Measurements from ENCODE around the gene ZFHX3.

The ZFHX3 gene

DNA sequence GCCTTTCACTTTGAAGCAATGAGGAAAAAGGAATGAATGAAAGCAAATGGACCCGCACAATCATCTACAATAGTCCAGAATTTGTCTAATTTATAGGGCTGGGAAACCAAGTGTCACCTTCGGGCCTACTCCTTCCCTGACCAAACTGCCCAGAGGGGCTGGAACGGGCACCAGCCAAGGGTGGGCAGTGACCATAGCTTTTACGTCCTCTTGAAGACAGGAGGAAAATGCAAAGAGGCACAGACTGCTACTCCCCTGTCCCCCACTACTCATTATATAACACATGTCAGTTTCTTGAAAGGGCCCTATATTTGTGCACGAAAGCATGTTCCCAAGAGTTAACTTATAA, 122.3 kb downstream of the ZFHX3 start:
- Histone ChIP-seq H3K9me3 (ENCODE audit: insufficient read depth, low read depth, low read length) (no peaks in the 10 kb centered on the region), H3K27ac (ENCODE audit: low read depth, low read length) (no peak overlapping the region), H3K4me1 (ENCODE audit: insufficient read depth, low read length) (no peaks in the 10 kb centered on the region), H3K4me3 (ENCODE audit: low read length) (no peak overlapping the region), H3K27me3 (ENCODE audit: insufficient read depth, low read length) (no peaks in the 10 kb centered on the region), H3K9ac (ENCODE audit: low read depth, low read length) (no peak overlapping the region), H3K36me3 (ENCODE audit: insufficient read depth, low read length) (no peaks in the 10 kb centered on the region)
- WGBS = 97% methylated on average over 4 of the region's 5 CpGs

DNA sequence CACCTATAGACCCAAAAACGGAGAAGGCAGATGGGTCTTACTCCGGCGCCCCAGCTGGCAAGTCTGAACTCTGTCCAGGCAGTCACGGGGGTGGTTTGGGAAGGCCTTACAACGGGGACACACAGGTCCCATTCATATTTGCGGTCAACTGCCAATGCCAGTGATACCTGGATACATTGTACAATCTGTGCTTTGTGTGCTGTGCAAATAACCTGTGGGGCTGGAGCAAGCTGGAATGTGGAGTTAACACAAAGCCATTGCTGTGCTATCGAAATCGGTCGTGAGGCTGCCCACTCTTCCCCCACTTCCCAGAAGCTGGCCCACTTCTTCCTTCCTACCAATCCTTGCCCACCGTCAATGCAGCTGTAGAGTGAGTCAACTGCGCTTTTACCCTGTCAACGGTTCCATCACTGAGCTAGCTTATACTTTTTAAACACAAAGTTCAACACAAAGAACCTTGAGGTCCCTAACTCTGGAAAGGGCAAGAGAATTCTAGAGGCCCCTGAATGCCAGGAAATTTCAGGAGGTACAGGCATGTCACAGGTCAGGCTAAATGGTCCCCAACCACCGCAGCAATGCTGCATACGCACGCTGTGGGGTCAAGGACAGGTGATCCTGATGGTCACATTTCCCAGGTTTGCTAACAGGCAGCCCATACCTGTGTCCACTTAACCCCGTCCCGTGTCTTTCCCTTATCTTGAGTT, 122.8 kb downstream of the ZFHX3 start:
- no peak overlapping the region for H3K9ac ChIP-seq (ENCODE audit: low read depth, low read length)
- H3K36me3 ChIP-seq (ENCODE audit: insufficient read depth, low read length) = no peaks in the 10 kb centered on the region
- H3K4me1 ChIP-seq (ENCODE audit: insufficient read depth, low read length) = no peaks in the 10 kb centered on the region
- no peaks in the 10 kb centered on the region for H3K9me3 ChIP-seq (ENCODE audit: insufficient read depth, low read depth, low read length)
- H3K27ac ChIP-seq (ENCODE audit: low read depth, low read length) = no peak overlapping the region
- WGBS = 94% methylated on average over 17 of the region's 17 CpGs
- H3K4me3 ChIP-seq (ENCODE audit: low read length) = no peak overlapping the region
- H3K27me3 ChIP-seq (ENCODE audit: insufficient read depth, low read length) = no peaks in the 10 kb centered on the region

DNA sequence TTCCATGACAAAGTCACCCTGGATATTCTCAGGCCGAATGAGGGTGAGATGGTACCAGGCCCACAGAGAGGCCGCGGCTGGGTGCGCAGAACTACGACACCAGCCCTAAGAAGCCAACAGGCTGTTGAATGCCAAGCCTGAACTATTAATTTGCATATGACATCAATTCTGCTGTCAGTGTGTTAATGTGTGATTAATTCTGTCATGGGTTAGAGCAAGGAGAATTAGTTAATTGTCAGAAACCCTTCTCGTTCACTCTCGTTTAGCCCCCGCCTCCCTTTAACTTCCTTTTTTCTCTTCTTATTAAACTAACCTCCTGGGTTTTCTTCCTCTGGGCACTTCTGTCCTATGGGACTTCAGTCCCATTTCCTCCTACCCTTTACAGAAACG, 123.4 kb downstream of the ZFHX3 start:
- WGBS = 96% methylated on average over 9 of the region's 9 CpGs
- Histone ChIP-seq H3K9ac (ENCODE audit: low read depth, low read length) (no peak overlapping the region), H3K27ac (ENCODE audit: low read depth, low read length) (no peak overlapping the region), H3K27me3 (ENCODE audit: insufficient read depth, low read length) (no peaks in the 10 kb centered on the region), H3K4me3 (ENCODE audit: low read length) (no peak overlapping the region), H3K9me3 (ENCODE audit: insufficient read depth, low read depth, low read length) (no peaks in the 10 kb centered on the region), H3K4me1 (ENCODE audit: insufficient read depth, low read length) (no peaks in the 10 kb centered on the region), H3K36me3 (ENCODE audit: insufficient read depth, low read length) (no peaks in the 10 kb centered on the region)

DNA sequence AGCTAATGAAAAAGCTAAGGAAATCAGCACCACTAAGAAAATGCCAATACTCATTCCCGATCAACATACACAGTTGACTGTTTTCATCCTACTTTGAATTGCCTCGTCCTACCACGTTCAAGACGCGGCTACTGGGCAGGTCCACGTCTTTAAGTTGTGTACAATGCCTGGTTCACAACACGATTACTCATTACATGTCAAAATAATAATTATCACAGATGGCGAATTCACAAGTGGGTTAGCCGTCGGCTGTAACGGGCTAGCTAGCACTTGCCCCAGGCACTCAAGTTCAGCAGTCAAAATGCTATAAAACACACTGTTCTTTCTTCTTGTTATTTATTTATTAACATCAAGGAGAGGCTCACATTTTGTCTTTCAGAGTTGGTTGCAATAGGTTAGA, 124.2 kb downstream of the ZFHX3 start:
- Histone ChIP-seq H3K4me1 (ENCODE audit: insufficient read depth, low read length) (no peaks in the 10 kb centered on the region), H3K4me3 (ENCODE audit: low read length) (no peak overlapping the region), H3K9me3 (ENCODE audit: insufficient read depth, low read depth, low read length) (no peaks in the 10 kb centered on the region), H3K36me3 (ENCODE audit: insufficient read depth, low read length) (no peaks in the 10 kb centered on the region), H3K27me3 (ENCODE audit: insufficient read depth, low read length) (no peaks in the 10 kb centered on the region), H3K9ac (ENCODE audit: low read depth, low read length) (no peak overlapping the region), H3K27ac (ENCODE audit: low read depth, low read length) (no peak overlapping the region)
- WGBS = 92% methylated on average over 11 of the region's 11 CpGs

DNA sequence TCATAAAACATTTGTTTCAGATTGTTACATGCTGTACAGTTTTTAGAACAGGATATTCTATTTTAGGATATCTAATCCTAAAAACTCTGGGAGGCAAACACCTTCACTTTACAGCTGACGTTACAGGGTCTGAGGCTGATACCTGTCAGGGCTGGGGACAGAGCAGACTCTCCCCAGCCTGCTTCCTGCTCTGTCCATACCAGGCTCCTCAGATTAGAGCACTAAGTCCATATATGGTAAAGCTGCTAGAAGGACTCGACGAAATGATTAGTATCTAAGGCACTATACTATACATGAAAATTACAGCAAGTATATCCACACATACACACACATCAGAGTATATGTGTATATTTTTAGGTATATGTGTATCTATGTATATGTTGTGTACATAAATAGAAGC, 125.2 kb downstream of the ZFHX3 start:
- H3K27ac ChIP-seq (ENCODE audit: low read depth, low read length) = no peak overlapping the region
- no peaks in the 10 kb centered on the region for H3K9me3 ChIP-seq (ENCODE audit: insufficient read depth, low read depth, low read length)
- no peak overlapping the region for H3K4me3 ChIP-seq (ENCODE audit: low read length)
- 86% methylated on average over 1 of the region's 3 CpGs for WGBS
- no peak overlapping the region for H3K9ac ChIP-seq (ENCODE audit: low read depth, low read length)
- H3K4me1 ChIP-seq (ENCODE audit: insufficient read depth, low read length) = no peaks in the 10 kb centered on the region
- H3K36me3 ChIP-seq (ENCODE audit: insufficient read depth, low read length) = no peaks in the 10 kb centered on the region
- no peaks in the 10 kb centered on the region for H3K27me3 ChIP-seq (ENCODE audit: insufficient read depth, low read length)

DNA sequence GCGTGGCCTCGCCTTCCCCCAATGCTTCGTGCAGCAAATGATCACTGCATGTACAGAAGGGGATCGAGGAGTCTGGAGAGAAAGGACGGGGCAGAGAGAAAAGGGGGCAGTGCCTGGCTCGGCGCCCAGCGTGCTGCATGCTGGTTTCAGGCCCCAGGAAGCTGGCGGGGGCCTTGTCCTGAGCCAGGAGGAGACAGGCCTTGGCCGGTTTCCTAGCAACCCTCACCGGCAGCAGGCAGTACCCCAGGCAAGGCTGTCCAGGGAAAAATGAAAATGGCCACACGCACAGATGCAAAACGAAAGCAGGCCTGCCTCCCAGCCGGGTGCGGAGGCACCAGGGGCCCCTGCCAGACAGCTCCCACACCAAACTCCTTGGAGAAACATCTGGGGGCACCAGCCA, 126.3 kb downstream of the ZFHX3 start:
- no peak overlapping the region for H3K27ac ChIP-seq (ENCODE audit: low read depth, low read length)
- no peaks in the 10 kb centered on the region for H3K27me3 ChIP-seq (ENCODE audit: insufficient read depth, low read length)
- H3K9me3 ChIP-seq (ENCODE audit: insufficient read depth, low read depth, low read length) = no peaks in the 10 kb centered on the region
- no peak overlapping the region for H3K9ac ChIP-seq (ENCODE audit: low read depth, low read length)
- WGBS = 87% methylated on average over 15 of the region's 15 CpGs
- no peaks in the 10 kb centered on the region for H3K4me1 ChIP-seq (ENCODE audit: insufficient read depth, low read length)
- no peaks in the 10 kb centered on the region for H3K36me3 ChIP-seq (ENCODE audit: insufficient read depth, low read length)
- no peak overlapping the region for H3K4me3 ChIP-seq (ENCODE audit: low read length)

DNA sequence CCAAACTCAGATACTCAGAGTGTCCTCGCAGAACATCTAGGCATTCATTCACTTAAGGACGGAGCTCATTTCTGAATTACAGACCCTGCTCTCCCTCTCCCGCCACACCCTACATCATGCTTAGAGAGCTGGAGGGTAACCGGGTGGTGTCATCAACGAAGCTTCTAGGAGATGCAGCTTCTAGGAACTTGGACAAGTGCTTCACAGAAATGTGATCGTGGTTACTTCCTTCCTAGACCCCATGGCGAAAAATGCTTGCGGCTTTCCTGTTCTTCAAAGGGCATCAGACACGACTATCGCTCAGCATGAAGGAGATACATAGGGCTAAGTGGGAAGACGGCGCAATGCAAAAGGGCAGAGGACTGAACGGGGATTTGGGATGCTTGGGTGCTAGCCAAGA, 126.8 kb downstream of the ZFHX3 start:
- H3K27ac ChIP-seq (ENCODE audit: low read depth, low read length) = no peak overlapping the region
- no peaks in the 10 kb centered on the region for H3K27me3 ChIP-seq (ENCODE audit: insufficient read depth, low read length)
- H3K36me3 ChIP-seq (ENCODE audit: insufficient read depth, low read length) = no peaks in the 10 kb centered on the region
- WGBS = 96% methylated on average over 13 of the region's 13 CpGs
- H3K4me1 ChIP-seq (ENCODE audit: insufficient read depth, low read length) = no peaks in the 10 kb centered on the region
- no peaks in the 10 kb centered on the region for H3K9me3 ChIP-seq (ENCODE audit: insufficient read depth, low read depth, low read length)
- no peak overlapping the region for H3K4me3 ChIP-seq (ENCODE audit: low read length)
- H3K9ac ChIP-seq (ENCODE audit: low read depth, low read length) = no peak overlapping the region

DNA sequence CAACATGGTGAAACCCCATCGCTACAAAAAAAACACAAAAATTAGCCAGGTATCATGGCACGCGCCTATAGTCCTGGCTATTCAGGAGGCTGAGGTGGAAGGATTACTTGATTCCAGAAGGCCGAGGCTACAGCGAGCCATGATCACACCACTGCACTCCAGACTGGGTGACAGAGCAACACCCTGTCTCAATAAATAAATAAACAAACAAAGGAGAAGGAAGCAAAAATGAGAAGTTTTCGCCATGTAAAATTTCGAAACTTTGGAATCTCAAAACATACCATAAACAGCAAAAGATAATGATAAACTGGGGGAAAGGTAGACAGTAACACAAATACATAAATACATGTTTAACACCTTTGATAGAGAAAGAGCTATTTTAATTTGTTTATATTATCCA, 130.9 kb downstream of the ZFHX3 start:
- Histone ChIP-seq H3K36me3 (ENCODE audit: insufficient read depth, low read length) (no peaks in the 10 kb centered on the region), H3K4me3 (ENCODE audit: low read length) (no peak overlapping the region), H3K4me1 (ENCODE audit: insufficient read depth, low read length) (no peaks in the 10 kb centered on the region), H3K9ac (ENCODE audit: low read depth, low read length) (no peak overlapping the region), H3K27ac (ENCODE audit: low read depth, low read length) (no peak overlapping the region), H3K27me3 (ENCODE audit: insufficient read depth, low read length) (no peaks in the 10 kb centered on the region), H3K9me3 (ENCODE audit: insufficient read depth, low read depth, low read length) (no peaks in the 10 kb centered on the region)
- 90% methylated on average over 5 of the region's 7 CpGs for WGBS

DNA sequence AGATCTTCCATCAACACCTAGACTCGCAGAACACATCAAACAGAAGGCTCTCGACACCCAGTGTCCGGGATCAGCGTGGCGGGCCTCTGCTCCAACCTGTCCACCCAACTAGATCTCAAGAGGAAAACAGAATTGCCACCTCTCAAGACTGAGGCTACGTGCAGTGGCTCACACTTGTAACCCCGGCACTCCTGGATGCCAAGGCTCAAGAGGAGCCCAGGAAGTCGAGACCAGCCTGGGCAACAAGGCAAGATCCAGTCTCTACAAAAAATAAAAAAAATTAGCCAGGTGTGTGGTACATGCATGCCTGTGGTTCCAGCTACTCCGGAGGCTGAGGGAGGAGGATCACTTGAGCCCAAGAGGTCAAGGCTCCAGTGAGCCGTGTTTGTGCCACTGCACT, 132.6 kb downstream of the ZFHX3 start:
- Histone ChIP-seq H3K9ac (ENCODE audit: low read depth, low read length) (no peak overlapping the region), H3K27me3 (ENCODE audit: insufficient read depth, low read length) (no peaks in the 10 kb centered on the region), H3K36me3 (ENCODE audit: insufficient read depth, low read length) (no peaks in the 10 kb centered on the region), H3K4me1 (ENCODE audit: insufficient read depth, low read length) (no peaks in the 10 kb centered on the region), H3K4me3 (ENCODE audit: low read length) (no peak overlapping the region), H3K27ac (ENCODE audit: low read depth, low read length) (no peak overlapping the region), H3K9me3 (ENCODE audit: insufficient read depth, low read depth, low read length) (no peaks in the 10 kb centered on the region)
- WGBS = 95% methylated on average over 10 of the region's 10 CpGs

DNA sequence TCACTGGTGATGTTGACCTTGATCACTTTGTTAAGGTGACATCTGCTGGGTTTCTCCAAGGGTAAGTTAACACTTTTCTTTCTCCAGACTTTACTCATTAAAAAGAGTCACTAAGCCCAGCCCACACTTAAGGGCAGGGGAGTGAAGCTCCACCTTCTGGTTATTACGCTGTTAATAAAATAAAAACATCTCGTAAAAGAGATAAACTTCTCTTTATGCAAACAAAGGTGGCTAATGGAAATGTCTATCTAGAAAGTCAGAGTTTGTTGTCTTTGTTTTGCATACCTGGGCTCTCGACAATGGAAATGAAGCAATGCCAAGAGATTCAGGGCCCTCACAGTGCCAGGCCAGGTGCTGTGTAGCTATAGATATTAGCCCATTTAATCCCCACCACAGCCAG, 134.4 kb downstream of the ZFHX3 start:
- H3K9ac ChIP-seq (ENCODE audit: low read depth, low read length) = no peak overlapping the region
- no peak overlapping the region for H3K4me3 ChIP-seq (ENCODE audit: low read length)
- H3K27ac ChIP-seq (ENCODE audit: low read depth, low read length) = no peak overlapping the region
- H3K9me3 ChIP-seq (ENCODE audit: insufficient read depth, low read depth, low read length) = no peaks in the 10 kb centered on the region
- no peaks in the 10 kb centered on the region for H3K36me3 ChIP-seq (ENCODE audit: insufficient read depth, low read length)
- H3K27me3 ChIP-seq (ENCODE audit: insufficient read depth, low read length) = no peaks in the 10 kb centered on the region
- no peaks in the 10 kb centered on the region for H3K4me1 ChIP-seq (ENCODE audit: insufficient read depth, low read length)
- 94% methylated on average over 3 of the region's 3 CpGs for WGBS

DNA sequence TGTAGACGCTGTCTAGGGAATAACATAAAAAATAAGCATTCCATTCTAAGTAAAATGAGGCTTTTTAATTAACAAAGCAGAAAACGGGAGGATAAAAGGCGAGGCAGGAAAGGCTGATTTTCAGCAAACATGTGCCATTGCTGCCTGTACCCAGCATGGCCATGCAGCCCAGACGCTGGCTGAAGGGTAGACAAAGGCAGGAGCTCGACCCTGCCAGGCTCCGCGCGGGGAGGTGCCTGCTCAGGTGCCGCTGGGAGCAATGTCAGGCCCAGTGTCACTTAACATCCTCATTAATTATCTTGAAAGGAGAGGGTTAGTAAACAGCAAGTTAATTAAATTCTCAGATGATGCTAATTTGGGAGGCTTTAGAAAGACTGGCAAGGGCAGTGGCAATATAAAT, 136.0 kb downstream of the ZFHX3 start:
- no peak overlapping the region for H3K9ac ChIP-seq (ENCODE audit: low read depth, low read length)
- H3K4me3 ChIP-seq (ENCODE audit: low read length) = no peak overlapping the region
- WGBS = 86% methylated on average over 9 of the region's 9 CpGs
- no peaks in the 10 kb centered on the region for H3K4me1 ChIP-seq (ENCODE audit: insufficient read depth, low read length)
- no peaks in the 10 kb centered on the region for H3K27me3 ChIP-seq (ENCODE audit: insufficient read depth, low read length)
- no peaks in the 10 kb centered on the region for H3K9me3 ChIP-seq (ENCODE audit: insufficient read depth, low read depth, low read length)
- no peak overlapping the region for H3K27ac ChIP-seq (ENCODE audit: low read depth, low read length)
- no peaks in the 10 kb centered on the region for H3K36me3 ChIP-seq (ENCODE audit: insufficient read depth, low read length)

DNA sequence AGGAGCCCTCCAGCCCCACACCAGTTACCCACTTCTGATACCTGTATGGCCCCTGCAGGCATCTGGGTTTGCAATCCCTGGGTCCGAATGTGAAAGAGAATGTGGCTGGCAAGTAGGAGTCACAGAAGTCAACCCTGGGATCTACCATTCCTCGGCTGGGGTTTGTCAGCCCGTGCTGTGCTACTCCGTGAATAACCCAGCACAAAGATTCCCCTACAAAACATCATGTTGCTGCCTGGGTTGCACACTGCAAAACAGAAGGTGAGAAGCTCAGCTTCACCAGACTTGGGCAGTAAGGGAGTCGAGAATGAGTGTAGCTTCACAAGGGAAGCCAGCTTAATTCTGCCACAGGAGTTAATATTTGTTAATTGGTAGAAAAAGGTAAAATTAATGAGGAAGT, 137.1 kb downstream of the ZFHX3 start:
- WGBS = 80% methylated on average over 5 of the region's 5 CpGs
- no peak overlapping the region for H3K4me3 ChIP-seq (ENCODE audit: low read length)
- no peaks in the 10 kb centered on the region for H3K27me3 ChIP-seq (ENCODE audit: insufficient read depth, low read length)
- H3K4me1 ChIP-seq (ENCODE audit: insufficient read depth, low read length) = no peaks in the 10 kb centered on the region
- no peaks in the 10 kb centered on the region for H3K9me3 ChIP-seq (ENCODE audit: insufficient read depth, low read depth, low read length)
- H3K9ac ChIP-seq (ENCODE audit: low read depth, low read length) = no peak overlapping the region
- no peaks in the 10 kb centered on the region for H3K36me3 ChIP-seq (ENCODE audit: insufficient read depth, low read length)
- no peak overlapping the region for H3K27ac ChIP-seq (ENCODE audit: low read depth, low read length)
